RWPE2 (cell line): ENCODE measurements around the gene RGL1.

Experiments used
- ATAC-seq: fragments of 200-7000 bp; cut with Tn5 transposase; 3 replicates; pipeline ENCODE4 v1.9.1; 2021; ENCODE audit warnings: low read depth
- DNase-seq: peaks from one replicate; pipeline ENCODE4 v3.0.0-alpha.2; 2020; ENCODE audit warnings: low spot score
- H3K27ac ChIP-seq: fragments of 450-650 bp; 2 replicates; pipeline ENCODE4 v1.5.1; 2017; ENCODE audit warnings: mild to moderate bottlenecking; ENCODE audit not compliant: poor library complexity, severe bottlenecking
- H3K27me3 ChIP-seq: fragments of 250-450 bp; sonication (Bioruptor Pico); 2 replicates; pipeline ENCODE4 v1.5.1; 2021; ENCODE audit warnings: mild to moderate bottlenecking, moderate library complexity; ENCODE audit not compliant: insufficient read depth, poor library complexity, severe bottlenecking
- H3K36me3 ChIP-seq: fragments of 250-450 bp; sonication (Bioruptor Pico); 2 replicates; pipeline ENCODE4 v1.5.1; 2020; ENCODE audit warnings: low read depth, mild to moderate bottlenecking, moderate library complexity
- H3K4me1 ChIP-seq: fragments of 250-450 bp; sonication (Bioruptor Pico); 2 replicates; pipeline ENCODE4 v1.5.1; 2021; ENCODE audit warnings: mild to moderate bottlenecking, moderate library complexity; ENCODE audit not compliant: insufficient read depth, poor library complexity, severe bottlenecking
- H3K4me3 ChIP-seq: fragments of 250-450 bp; sonication (Bioruptor Pico); 2 replicates; pipeline ENCODE4 v1.5.1; 2021; ENCODE audit warnings: mild to moderate bottlenecking, moderate library complexity; ENCODE audit not compliant: severe bottlenecking
- H3K9me3 ChIP-seq: fragments of 250-450 bp; sonication (Bioruptor Pico); 2 replicates; pipeline ENCODE4 v1.5.1; 2021; ENCODE audit warnings: mild to moderate bottlenecking, moderate library complexity; ENCODE audit not compliant: severe bottlenecking
- CTCF ChIP-seq: fragments of 450-650 bp; IDR thresholded peaks from one replicate; pipeline ENCODE4 v1.5.1; 2017; ENCODE audit warnings: mild to moderate bottlenecking, moderate library complexity; ENCODE audit not compliant: poor library complexity, severe bottlenecking

RGL1 gene

GRCh38 chr1:183806675-183807074 is 1.8 kb downstream of the RGL1 start:
- H3K4me3 ChIP-seq = no peak overlapping the region
- H3K9me3 ChIP-seq = peaks cover 5% of the 10 kb centered on the region
- TF ChIP-seq CTCF = no peak
- DNase-seq (no peak), ATAC-seq (no peak)
- H3K27me3 ChIP-seq = no peaks in the 10 kb centered on the region
- peaks cover 4% of the 10 kb centered on the region for H3K4me1 ChIP-seq
- no peaks in the 10 kb centered on the region for H3K36me3 ChIP-seq
- no peak overlapping the region for H3K27ac ChIP-seq

- no peak for DNase-seq
- no peak for ATAC-seq
- Histone ChIP-seq H3K4me3 (no peak overlapping the region), H3K9me3 (no peaks in the 10 kb centered on the region), H3K27ac (no peak overlapping the region), H3K4me1 (peaks cover 4% of the 10 kb centered on the region), H3K36me3 (no peaks in the 10 kb centered on the region), H3K27me3 (no peaks in the 10 kb centered on the region)
- TF ChIP-seq CTCF = no peak
Observed at GRCh38 chr1:183807549-183808168, 2.7 kb downstream of the RGL1 start.

GRCh38 chr1:183808296-183809027 is 3.5 kb downstream of the RGL1 start:
- no peak for TF ChIP-seq CTCF
- DNase-seq (no peak), ATAC-seq (no peak)
- Histone ChIP-seq H3K36me3 (no peaks in the 10 kb centered on the region), H3K4me1 (peaks cover 4% of the 10 kb centered on the region), H3K27ac (no peak overlapping the region), H3K9me3 (no peaks in the 10 kb centered on the region), H3K27me3 (no peaks in the 10 kb centered on the region), H3K4me3 (no peak overlapping the region)

- no peaks in the 10 kb centered on the region for H3K27me3 ChIP-seq
- no peaks in the 10 kb centered on the region for H3K36me3 ChIP-seq
- H3K27ac ChIP-seq = no peak overlapping the region
- no peaks in the 10 kb centered on the region for H3K4me1 ChIP-seq
- TF ChIP-seq CTCF = no peak
- no peaks in the 10 kb centered on the region for H3K9me3 ChIP-seq
- H3K4me3 ChIP-seq = no peak overlapping the region
- DNase-seq (no peak), ATAC-seq (no peak)
Observed at GRCh38 chr1:183810121-183810520, 5.2 kb downstream of the RGL1 start.
